Measurements from ENCODE around the gene PRKAG2.

PRKAG2 gene

GRCh38 chr7:151508991-151509390 is 367.9 kb downstream of the PRKAG2 start:
- H3K9me3 ChIP-seq (ENCODE audit: control insufficient read depth, insufficient read depth, low read length): no peaks in the 10 kb centered on the region
- no peaks in the 10 kb centered on the region for H3K9me2 ChIP-seq (replicated peaks; ENCODE audit: control insufficient read depth, low read length)
- H4K20me1 ChIP-seq (ENCODE audit: control insufficient read depth, insufficient read depth, low read depth, low read length): peaks cover 75% of the 10 kb centered on the region
- H3K27me3 ChIP-seq (ENCODE audit: control insufficient read depth, low read length): no peaks in the 10 kb centered on the region
- H3K4me3 ChIP-seq (ENCODE audit: low read length): no peak overlapping the region
- peaks cover 23% of the 10 kb centered on the region for H3K36me3 ChIP-seq (ENCODE audit: control insufficient read depth, low read length)
- peaks cover 100% of the 10 kb centered on the region for H3K79me2 ChIP-seq (ENCODE audit: control insufficient read depth, low read length)
- peaks cover 12% of the 10 kb centered on the region; the same call in 1 of the 2 replicates for H3K4me1 ChIP-seq (ENCODE audit: control insufficient read depth, low read length)
- no peaks in the 10 kb centered on the region for H3F3A ChIP-seq (ENCODE audit: control insufficient read depth, insufficient read depth)
- TF ChIP-seq EZH2phosphoT487 (IDR thresholded peaks at IDR 0.05; ENCODE audit: borderline replicate concordance, low read length): no peak
- TF ChIP-seq CTCF (IDR thresholded peaks at IDR 0.05; ENCODE audit: low read depth, low read length, poor library complexity, severe bottlenecking): no peak
- H3K4me2 ChIP-seq (ENCODE audit: low read length): no peak overlapping the region
- H3K27ac ChIP-seq (ENCODE audit: low read depth, low read length): no peak overlapping the region

GRCh38 chr7:151507806-151508205 is 369.1 kb downstream of the PRKAG2 start:
- H3K79me2 ChIP-seq (ENCODE audit: control insufficient read depth, low read length): peaks cover 100% of the 10 kb centered on the region
- no peaks in the 10 kb centered on the region for H3K9me3 ChIP-seq (ENCODE audit: control insufficient read depth, insufficient read depth, low read length)

GRCh38 chr7:151506901-151507382 is 370.0 kb downstream of the PRKAG2 start:
- Histone ChIP-seq H3K36me3 (ENCODE audit: control insufficient read depth, low read length) (peaks cover 13% of the 10 kb centered on the region), H3K79me2 (ENCODE audit: control insufficient read depth, low read length) (peaks cover 100% of the 10 kb centered on the region), H3K27ac (ENCODE audit: low read depth, low read length) (no peak overlapping the region), H3K27me3 (ENCODE audit: control insufficient read depth, low read length) (no peaks in the 10 kb centered on the region), H3K9me2 (replicated peaks; ENCODE audit: control insufficient read depth, low read length) (no peaks in the 10 kb centered on the region), H3K9me3 (ENCODE audit: control insufficient read depth, insufficient read depth, low read length) (no peaks in the 10 kb centered on the region), H3K4me2 (ENCODE audit: low read length) (no peak overlapping the region), H3K4me1 (ENCODE audit: control insufficient read depth, low read length) (peaks cover 9% of the 10 kb centered on the region; the same call in 1 of the 2 replicates), H4K20me1 (ENCODE audit: control insufficient read depth, insufficient read depth, low read depth, low read length) (peaks cover 62% of the 10 kb centered on the region), H3F3A (ENCODE audit: control insufficient read depth, insufficient read depth) (no peaks in the 10 kb centered on the region), H3K4me3 (ENCODE audit: low read length) (no peak overlapping the region)
- no peak for TF ChIP-seq EZH2phosphoT487 (IDR thresholded peaks at IDR 0.05; ENCODE audit: borderline replicate concordance, low read length)
- TF ChIP-seq CTCF (IDR thresholded peaks at IDR 0.05; ENCODE audit: low read depth, low read length, poor library complexity, severe bottlenecking): no peak

More at GRCh38 chr7:151507806-151508205, 369.1 kb downstream of the PRKAG2 start:
- Histone ChIP-seq H3K4me1 (ENCODE audit: control insufficient read depth, low read length) (peaks cover 9% of the 10 kb centered on the region; the same call in 1 of the 2 replicates), H3K4me2 (ENCODE audit: low read length) (no peak overlapping the region), H4K20me1 (ENCODE audit: control insufficient read depth, insufficient read depth, low read depth, low read length) (peaks cover 65% of the 10 kb centered on the region), H3K4me3 (ENCODE audit: low read length) (no peak overlapping the region), H3F3A (ENCODE audit: control insufficient read depth, insufficient read depth) (no peaks in the 10 kb centered on the region), H3K36me3 (ENCODE audit: control insufficient read depth, low read length) (peaks cover 20% of the 10 kb centered on the region), H3K9me2 (replicated peaks; ENCODE audit: control insufficient read depth, low read length) (no peaks in the 10 kb centered on the region), H3K27me3 (ENCODE audit: control insufficient read depth, low read length) (no peaks in the 10 kb centered on the region), H3K27ac (ENCODE audit: low read depth, low read length) (no peak overlapping the region)
- TF ChIP-seq CTCF (IDR thresholded peaks at IDR 0.05; ENCODE audit: low read depth, low read length, poor library complexity, severe bottlenecking) (no peak), EZH2phosphoT487 (IDR thresholded peaks at IDR 0.05; ENCODE audit: borderline replicate concordance, low read length) (no peak)

Measured in DOHH2 (cell line).